Liver (tissue), 9 donors: ENCODE measurements around the gene CEP170. TPM values are rescaled to one million over a fixed set of nuclear protein-coding genes. Genes with fewer than 3 reads are reported as not detected.
"Not testable (repeated sequence)": the region's sequence is repeated elsewhere in the genome, so short reads cannot be mapped to it uniquely, and the experiment has no call there.

Experiments
- DNase-seq: peaks from one replicate; pipeline ENCODE4 v3.0.0-alpha.2; 2017; ENCODE audit warnings: low spot score
- H3K27ac ChIP-seq, 2 donors: one replicate each; pipeline ENCODE4 v1.7.0; 2013; ENCODE audit warnings: inconsistent platforms in 2 of 2, low read length in 2 of 2, control low read depth in 1 of 2, low read depth in 1 of 2, mild to moderate bottlenecking in 1 of 2
- H3K27me3 ChIP-seq, 4 donors: one replicate each; pipeline versions ENCODE4 v1.6.1 to v1.7.0; 2013; ENCODE audit warnings: low read length in 3 of 4, inconsistent platforms in 1 of 4, mild to moderate bottlenecking in 1 of 4, moderate library complexity in 1 of 4; ENCODE audit not compliant: control insufficient read depth in 4 of 4, insufficient read depth in 4 of 4
- H3K36me3 ChIP-seq, 4 donors: one replicate each; pipeline versions ENCODE4 v1.6.1 to v1.7.0; 2013; ENCODE audit warnings: low read length in 3 of 4, mild to moderate bottlenecking in 3 of 4, low read depth in 1 of 4, moderate library complexity in 1 of 4; ENCODE audit not compliant: control insufficient read depth in 4 of 4, insufficient read depth in 3 of 4
- H3K4me1 ChIP-seq, 4 donors: one replicate each; pipeline versions ENCODE4 v1.6.1 to v1.7.0; 2013; ENCODE audit warnings: low read length in 3 of 4, mild to moderate bottlenecking in 3 of 4, moderate library complexity in 1 of 4; ENCODE audit not compliant: control insufficient read depth in 4 of 4, insufficient read depth in 4 of 4
- H3K4me3 ChIP-seq, 3 donors: one replicate each; pipeline versions ENCODE4 v1.6.1 to v1.7.0; 2013; ENCODE audit warnings: low read length in 3 of 3, control low read depth in 1 of 3, low read depth in 1 of 3, mild to moderate bottlenecking in 1 of 3
- H3K9ac ChIP-seq, 2 donors: one replicate each; pipeline ENCODE4 v1.7.0; 2013; ENCODE audit warnings: low read length in 2 of 2, mild to moderate bottlenecking in 2 of 2, moderate library complexity in 2 of 2, control low read depth in 1 of 2, low read depth in 1 of 2
- H3K9me3 ChIP-seq, 4 donors: one replicate each; pipeline versions ENCODE4 v1.6.1 to v1.7.0; 2013; ENCODE audit warnings: low read length in 3 of 4; ENCODE audit not compliant: control insufficient read depth in 4 of 4
- WGBS: extraction: QIAGEN DNeasy Blood & Tissue Kit; methylation state at CpG from one replicate; pipeline ENCODE4 v1.1.7; 2013; 5-methylcytosine and 5-hydroxymethylcytosine counted together
- polyA plus RNA-seq, 2 donors: library from polyadenylated mRNA; stranded (reverse) in 1 of 2; unstranded in 1 of 2; fragments of 200-250 nt in 1 of 2; fragments of >200 nt in 1 of 2; fragmentation: Nextera tagmentation in 1 of 2; extraction: Ambion mirVana in 1 of 2; gene quantifications; one replicate each; pipeline versions ENCODE4 v1.2.1 to v1.2.3, GENCODE V29; 2013 to 2015
- total RNA-seq, 2 donors: library from RNA; depleted of rRNA; stranded (reverse); fragments of >200 nt; gene quantifications; one replicate each; pipeline ENCODE4 v1.2.3, GENCODE V29; 2014
- donor health status: healthy.
- donor health status: healthy.
- donor health status: healthy.
- donor health status: healthy.
- donor health status: healthy.

Gene CEP170
- total and polyA plus RNA-seq, 4 donors, result 5.0 to 21.5 (median 14.9) TPM

DNA sequence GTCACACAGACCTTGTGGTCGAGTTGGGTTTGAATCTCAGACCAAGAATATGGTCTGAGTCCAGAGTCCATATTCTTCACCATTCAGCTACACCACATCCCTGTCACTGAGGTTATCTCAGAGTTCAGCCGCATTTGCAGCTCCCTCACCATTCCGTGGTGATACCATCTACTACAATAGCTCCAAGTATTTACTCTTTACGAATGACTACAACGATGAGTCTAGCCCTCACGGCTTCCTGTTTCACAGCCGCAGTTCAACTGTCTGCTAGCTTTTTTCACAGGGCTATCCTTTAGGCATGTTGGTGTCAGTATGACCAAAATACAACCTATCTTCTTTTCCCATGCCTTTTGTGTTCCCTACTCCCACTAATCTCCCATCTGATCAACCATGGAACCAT, 104.2 kb downstream of the CEP170 start:
- not testable (repeated sequence) for H3K9me3 ChIP-seq, H3K4me3 ChIP-seq, H3K36me3 ChIP-seq, H3K4me1 ChIP-seq, H3K9ac ChIP-seq, DNase-seq, H3K27ac ChIP-seq, H3K27me3 ChIP-seq
- 81% methylated on average over 7 of the region's 7 CpGs for WGBS

DNA sequence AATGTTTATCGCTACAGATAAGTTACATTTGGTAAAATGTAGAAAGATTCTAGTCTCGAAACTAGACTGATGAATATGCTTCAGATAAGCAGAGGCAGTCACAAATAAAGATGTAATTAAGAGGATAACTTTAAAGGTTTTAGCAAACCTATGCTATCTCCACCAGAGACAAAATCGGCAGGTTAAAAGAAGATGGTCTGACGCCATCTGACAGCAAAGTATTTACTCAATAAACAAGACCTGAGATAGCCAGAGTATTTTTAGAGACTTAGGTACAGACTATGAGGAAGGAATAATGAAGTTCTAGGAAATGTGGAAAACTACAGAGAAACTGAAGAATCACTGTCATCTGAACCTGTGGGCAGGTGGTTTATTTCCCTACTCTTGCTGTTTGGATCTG, 106.0 kb downstream of the CEP170 start:
- not testable (repeated sequence) for H3K4me3 ChIP-seq, H3K4me1 ChIP-seq, H3K27me3 ChIP-seq, H3K9me3 ChIP-seq, H3K9ac ChIP-seq, DNase-seq, H3K36me3 ChIP-seq, H3K27ac ChIP-seq
- 68% methylated on average over 4 of the region's 4 CpGs for WGBS

DNA sequence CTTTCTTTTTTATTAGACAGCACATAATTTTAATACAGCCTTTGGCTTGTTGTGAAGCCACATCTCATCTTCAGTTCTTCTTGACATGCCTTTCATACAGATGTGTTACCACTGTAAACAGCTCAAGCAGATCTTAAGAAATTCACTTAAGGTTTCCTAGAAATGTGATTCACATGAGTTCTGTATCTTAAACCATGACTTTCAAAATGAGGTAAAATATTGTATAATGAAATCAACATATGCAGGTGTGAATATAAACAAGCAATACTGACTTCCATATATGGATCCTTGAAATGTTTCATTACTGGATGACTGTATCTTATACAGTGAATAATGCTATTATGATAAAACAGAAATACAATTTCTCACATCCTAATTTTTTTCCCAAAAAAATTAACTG, 107.7 kb downstream of the CEP170 start:
- H3K4me1 ChIP-seq, DNase-seq, H3K9me3 ChIP-seq, H3K9ac ChIP-seq, H3K36me3 ChIP-seq, H3K27me3 ChIP-seq, H3K27ac ChIP-seq, H3K4me3 ChIP-seq: not testable (repeated sequence)

DNA sequence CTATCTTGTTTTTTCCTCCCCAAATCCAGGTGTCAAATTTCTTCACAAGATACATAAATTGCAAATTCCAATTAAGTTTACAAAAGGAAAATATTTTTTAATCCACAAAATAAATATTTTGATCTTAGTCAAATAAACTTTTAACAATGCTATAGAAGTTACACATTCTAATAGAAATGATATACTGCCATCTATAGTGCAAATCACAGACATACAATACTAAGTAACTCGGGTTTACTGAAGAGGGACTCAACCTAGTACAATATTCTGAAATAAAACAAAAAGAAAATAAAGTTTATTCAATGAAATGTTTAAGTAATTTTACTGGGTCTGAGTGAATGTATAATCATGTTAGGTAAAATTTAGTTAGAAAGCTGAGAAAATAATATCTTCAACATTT, 114.6 kb downstream of the CEP170 start:
- not testable (repeated sequence) for H3K27ac ChIP-seq, H3K9me3 ChIP-seq, H3K4me1 ChIP-seq, H3K36me3 ChIP-seq, H3K9ac ChIP-seq, H3K4me3 ChIP-seq, DNase-seq, H3K27me3 ChIP-seq
- 85% methylated on average over 1 of the region's 1 CpG for WGBS

DNA sequence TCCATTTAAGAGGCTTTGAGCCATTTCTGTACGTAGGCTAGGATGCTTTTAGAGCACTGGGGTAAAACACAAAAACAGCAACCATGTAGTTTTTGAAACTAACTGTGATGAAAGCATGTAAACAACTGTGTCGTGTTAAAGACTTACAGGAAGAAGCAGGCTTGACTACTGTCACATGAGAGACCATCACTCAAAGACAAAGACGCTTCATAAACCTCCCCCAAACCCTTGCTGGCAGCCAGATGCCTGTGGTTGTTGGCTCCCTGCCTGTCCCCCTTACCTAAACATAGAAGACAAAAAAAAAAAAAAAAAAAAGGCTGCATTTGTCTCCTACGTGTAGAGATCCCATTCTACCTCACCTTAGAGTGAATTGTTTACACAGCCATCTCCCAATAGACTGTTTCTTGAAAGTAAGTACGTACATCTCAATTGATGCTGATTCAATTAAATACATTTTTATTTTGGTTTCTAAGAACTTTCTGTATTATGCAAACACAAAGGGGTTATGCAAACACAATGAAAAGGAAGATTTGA, 132.1 kb downstream of the CEP170 start:
- H3K36me3 ChIP-seq, H3K27ac ChIP-seq, H3K9ac ChIP-seq, H3K9me3 ChIP-seq, H3K4me1 ChIP-seq, H3K4me3 ChIP-seq, DNase-seq, H3K27me3 ChIP-seq: not testable (repeated sequence)
- WGBS, result 91% methylated on average over 5 of the region's 5 CpGs

DNA sequence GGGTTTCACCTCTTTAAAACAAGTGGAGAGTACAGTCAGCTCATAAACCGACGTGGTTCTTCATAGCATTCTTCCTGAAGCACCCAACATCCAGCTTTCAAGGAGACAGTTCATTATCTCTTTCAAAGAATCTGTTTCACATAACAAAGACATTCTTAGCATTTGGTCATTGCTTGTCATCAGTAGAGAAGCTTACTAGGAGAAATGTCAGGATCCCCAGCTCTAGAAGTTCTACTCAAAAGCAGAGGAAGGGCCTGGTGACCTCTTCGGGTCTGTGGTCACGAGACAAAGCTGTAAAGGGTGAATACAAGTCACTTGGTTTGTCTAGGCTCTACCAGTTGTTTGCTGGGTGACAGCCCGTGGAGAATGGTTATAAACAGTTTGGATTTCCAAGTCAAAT, 133.1 kb downstream of the CEP170 start:
- H3K4me1 ChIP-seq, result not testable (repeated sequence)

DNA sequence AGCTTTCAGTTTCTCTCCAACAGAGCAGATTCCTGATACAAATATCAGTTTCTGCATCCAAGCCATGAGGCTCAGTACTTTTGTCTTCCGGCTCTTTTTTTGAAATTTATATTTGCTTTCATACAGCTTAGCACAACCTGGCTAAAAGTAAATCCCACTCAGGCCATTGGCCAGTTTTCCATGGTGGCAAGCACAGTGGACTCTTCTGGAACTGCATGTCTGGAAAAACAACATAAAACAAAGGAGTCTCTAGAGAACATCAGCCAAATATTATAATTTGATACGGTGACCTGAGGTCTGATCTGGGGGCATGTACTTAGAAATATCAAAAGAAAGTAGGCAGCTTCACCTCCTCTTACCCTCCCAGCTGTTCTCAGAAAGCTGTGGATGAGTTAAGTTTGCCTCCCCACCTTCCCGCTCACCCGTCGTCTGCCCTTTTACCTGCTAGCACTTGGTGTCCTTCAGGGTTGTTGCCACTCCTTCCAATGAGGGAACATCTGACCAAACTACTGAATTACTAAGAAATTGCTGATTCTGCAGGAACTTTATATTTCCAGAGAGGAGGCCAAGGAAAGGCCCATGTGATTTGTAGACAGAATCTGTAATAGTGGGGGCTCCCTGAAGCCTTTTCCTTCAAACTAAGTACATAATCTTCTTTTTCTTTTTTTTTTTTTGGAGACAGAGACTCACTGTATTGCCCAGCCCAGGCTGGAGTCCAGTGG, 136.3 kb downstream of the CEP170 start:
- DNase-seq, H3K4me3 ChIP-seq, H3K9me3 ChIP-seq, H3K4me1 ChIP-seq, H3K36me3 ChIP-seq, H3K27ac ChIP-seq, H3K27me3 ChIP-seq, H3K9ac ChIP-seq: not testable (repeated sequence)
- WGBS, result 85% methylated on average over 5 of the region's 5 CpGs

More for the DNA sequence above, 133.1 kb downstream of the CEP170 start:
- WGBS, result 92% methylated on average over 3 of the region's 5 CpGs
- DNase-seq, H3K9me3 ChIP-seq, H3K27me3 ChIP-seq, H3K4me3 ChIP-seq, H3K36me3 ChIP-seq, H3K27ac ChIP-seq, H3K9ac ChIP-seq: not testable (repeated sequence)

DNA sequence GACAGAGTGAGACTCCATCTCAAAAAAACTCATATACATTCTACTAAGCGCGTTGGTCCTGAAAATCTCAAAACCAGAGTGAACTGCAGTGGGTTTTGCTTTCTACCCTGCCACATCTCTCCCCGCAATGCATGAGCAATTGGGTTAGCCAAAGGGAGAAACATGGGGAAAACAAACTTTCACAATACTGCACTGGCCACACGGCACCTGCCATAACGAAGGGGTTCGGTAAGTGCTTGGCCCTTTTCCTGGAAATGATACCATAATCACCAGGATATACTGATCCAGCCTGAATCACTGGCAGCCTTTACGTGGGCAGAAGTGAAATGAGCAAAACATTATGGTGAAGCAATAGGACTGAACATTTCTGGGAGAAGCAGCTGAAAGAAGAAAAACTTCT, 138.9 kb downstream of the CEP170 start:
- H3K9ac ChIP-seq, DNase-seq, H3K9me3 ChIP-seq, H3K36me3 ChIP-seq, H3K4me1 ChIP-seq, H3K27me3 ChIP-seq, H3K4me3 ChIP-seq, H3K27ac ChIP-seq: not testable (repeated sequence)
- 85% methylated on average over 7 of the region's 7 CpGs for WGBS
